HK-2 (cell line): ENCODE data around the gene ATOX1.
A peak's percentile ranks its signal among the peaks of the same experiment; 100 is the strongest.

Experiments
- DNase-seq: peaks from one replicate; pipeline ENCODE4 v3.0.0-alpha.2; 2018; ENCODE audit not compliant: unreplicated experiment

ATOX1 gene

DNA sequence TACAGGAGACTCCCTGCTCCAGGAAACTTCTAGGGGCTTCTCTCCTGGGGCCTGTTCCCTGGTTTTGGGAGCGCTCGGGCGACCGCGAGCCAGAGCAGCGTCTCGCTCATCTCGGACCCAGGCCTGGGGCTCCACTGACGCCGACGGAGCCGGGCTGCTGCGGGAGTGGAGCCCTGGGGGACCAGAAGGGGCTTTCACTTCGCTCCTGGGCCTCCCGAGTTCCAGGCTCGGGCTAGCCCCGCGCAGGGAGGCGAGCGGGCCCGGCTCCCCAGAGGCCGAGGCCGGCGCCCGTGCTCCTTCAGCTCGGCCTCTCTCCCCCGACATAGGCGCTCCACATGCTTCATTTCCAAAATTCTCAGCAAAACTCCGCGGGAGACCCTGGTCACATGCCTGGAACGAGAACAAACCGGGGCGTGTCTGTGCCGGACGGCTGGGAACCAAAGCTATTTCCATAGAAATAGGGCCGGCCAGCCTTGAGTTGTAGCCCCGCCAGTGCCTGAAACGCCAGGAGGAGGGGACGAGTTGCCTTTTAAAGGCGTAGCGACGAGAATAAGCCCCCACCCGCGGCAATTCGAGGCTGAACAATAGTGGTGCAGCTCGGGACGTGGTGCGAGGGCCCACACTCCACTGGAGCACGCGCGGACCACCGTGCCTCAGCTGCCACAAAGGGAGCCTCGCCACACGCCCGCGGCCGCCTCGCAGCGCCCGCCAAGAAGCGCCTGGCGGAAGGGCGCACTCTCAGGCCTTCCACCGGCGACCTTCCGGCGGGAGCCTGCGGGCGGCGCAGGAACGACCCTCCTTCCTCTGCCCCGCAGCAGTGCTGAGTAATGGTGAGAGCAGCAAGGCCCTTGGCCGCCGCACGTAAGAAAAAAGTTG, 12.2 kb upstream of the ATOX1 start:
- peak; percentile 66 for DNase-seq

DNA sequence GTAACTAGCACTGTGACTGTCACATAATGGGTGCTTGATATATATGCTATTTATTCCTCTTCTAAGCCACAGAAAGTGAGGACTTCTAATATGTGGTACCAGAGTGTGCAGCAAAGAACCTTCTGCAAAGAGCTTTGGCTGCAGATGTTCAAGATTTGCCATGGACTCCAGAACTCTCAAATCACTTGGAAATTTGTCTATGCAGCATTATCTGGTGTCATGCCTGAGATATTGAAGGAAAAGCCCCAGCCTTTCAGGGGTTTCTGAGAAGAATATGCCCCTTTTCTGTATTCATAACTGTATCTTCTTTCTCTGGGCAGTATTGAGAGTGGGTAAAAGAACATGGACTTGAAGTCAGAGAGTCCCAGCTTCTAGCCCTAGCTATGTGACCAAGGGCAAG, 8.5 kb upstream of the ATOX1 start:
- DNase-seq, result no peak

DNA sequence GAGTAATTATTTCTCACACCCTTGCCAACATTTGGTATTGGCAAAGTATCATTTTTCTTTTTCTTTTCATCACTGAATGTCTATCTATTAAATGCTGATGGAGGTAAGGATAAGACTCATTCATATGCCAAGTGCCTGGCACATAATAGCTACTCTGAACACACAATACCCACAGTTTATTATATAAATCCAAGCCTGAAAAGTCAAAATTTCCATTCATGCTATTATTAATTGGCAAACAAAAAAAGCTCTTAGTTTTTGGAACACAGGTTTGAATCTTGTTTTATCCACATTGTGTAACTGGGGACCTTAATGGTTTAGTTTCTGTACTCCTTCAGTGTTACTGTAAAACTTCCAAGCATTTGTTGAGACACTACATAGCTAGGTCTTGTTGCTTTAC, 6.4 kb upstream of the ATOX1 start:
- DNase-seq, result no peak

DNA sequence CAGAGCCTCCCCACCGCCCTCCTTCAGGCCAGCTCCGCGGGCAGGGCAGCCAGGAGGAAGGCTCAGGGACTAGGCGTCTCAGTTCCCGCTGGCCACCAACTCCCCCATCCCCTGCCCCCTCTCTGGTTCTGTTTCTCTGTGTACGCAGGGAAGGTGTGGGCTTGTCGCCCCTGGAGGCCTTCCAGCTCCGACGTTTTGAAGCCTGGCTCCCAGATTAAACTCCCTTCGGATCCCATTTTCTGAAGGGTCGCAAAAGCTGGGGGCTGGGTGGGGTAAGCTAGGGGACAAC, 346 bp downstream of the ATOX1 start:
- no peak for DNase-seq

DNA sequence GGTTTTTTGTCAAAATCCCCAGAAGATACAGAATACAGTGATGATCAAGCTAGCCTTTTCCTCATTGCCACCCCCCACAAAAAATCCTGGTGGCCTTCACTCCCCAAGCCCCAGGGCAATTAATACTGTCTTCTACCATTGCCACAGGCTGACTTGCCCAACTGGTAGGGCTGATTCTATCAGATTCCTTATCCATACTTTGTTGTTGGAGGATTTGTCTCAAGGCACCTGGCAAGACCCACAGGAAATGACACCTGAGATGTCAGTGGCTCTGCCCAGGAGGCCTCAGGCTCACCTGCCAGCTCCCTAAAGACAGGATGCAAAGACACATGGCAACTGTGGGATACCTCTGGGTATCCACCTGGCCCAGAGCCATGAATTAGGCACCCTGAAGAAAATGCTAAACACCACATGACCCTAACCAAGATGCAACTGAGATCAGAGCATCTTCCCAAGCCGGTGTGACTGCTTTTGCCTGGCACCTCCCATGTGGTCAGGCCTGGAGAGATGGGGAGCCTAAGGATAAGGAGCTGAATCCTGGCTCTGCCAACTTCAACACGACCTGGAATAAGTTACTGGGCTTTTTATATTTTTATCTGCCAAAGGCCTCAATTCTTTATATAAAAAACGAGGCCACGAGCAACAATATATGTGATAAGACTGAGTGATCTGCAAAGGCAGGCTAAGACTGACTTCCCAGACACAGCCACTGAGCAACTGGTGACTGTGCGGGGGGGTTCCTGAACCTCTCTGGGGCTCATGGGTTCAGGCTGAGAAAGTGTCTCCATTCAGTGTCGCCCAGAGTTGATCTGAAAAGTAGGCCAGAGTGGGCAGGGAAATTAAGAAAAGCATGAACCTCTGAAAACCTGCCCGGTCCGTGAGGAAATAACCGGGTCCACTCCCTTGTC, 944 bp downstream of the ATOX1 start:
- DNase-seq, result no peak

DNA sequence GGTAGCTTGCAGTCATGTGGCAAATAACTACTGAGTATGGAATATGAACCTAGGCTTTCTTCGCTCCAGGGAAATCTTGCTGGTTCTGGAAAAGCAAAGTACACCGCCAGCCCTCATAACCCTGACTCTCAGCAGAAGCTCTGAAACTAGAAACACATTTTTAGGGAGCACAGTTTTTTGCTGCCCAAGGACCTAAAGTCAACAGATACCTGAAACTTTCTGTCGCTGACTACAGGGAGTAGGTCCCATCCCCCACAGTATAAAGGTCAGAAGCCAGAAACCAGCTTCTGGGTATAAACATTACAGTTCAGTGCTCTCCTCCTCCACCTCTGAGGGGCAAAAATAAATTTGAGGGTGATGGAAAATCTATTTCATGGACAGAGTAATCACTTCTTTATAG, 3.0 kb downstream of the ATOX1 start:
- DNase-seq, result no peak

DNA sequence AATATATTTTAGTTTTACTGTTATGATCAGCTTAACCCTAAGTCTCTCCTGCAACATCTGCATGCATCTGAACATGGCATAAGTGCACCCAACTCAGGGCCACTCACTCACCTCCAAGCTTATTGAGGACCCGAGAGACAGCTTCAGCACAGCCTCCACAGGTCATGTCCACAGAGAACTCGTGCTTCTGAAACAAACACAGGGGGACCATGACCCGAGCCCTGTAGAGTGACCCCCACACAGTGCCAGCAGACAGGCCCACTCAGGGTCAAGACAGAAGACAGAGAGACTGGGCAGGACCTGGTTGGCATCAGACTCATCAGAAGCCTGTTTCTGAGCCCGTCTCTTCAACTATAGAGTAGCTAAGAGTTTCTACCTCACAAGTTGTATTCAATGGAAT, 6.8 kb downstream of the ATOX1 start:
- DNase-seq, result no peak

DNA sequence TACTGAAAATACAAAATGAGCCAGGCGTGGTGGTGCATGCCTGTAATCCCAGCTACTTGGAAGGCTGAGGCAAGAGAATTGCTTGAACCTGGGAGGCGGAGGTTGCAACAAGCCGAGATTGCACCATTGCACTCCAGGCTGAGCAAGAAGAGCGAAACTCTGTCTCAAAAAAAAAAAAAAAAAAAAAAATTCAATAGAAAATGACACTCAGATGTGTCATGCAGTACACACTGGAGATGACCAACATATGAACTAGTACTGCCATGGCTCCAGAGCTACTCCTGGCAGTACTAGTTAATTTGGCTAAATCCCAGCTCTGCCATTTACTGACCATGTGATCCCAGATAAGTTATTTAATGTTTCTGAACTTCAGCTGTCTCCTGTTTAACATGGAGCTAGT, 7.3 kb downstream of the ATOX1 start:
- DNase-seq, result no peak

DNA sequence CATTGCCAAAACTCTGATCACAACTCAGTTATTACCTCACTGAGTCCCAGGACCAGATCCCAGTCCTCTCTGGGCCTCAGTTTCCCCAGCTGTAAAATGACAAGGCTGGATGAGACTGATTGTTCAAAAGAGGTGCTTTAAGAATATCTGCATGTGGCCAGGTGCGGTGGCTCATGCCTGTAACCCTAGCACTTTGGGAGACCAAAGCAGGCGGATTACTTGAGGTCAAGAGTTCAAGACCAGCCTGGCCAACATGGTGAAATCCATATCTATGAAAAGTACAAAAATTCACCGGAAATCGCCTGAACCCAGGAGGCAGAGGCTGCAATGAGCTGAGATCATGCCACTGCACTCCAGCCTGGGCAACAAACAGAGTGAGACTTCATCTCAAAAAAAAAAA, 8.3 kb downstream of the ATOX1 start:
- no peak for DNase-seq

DNA sequence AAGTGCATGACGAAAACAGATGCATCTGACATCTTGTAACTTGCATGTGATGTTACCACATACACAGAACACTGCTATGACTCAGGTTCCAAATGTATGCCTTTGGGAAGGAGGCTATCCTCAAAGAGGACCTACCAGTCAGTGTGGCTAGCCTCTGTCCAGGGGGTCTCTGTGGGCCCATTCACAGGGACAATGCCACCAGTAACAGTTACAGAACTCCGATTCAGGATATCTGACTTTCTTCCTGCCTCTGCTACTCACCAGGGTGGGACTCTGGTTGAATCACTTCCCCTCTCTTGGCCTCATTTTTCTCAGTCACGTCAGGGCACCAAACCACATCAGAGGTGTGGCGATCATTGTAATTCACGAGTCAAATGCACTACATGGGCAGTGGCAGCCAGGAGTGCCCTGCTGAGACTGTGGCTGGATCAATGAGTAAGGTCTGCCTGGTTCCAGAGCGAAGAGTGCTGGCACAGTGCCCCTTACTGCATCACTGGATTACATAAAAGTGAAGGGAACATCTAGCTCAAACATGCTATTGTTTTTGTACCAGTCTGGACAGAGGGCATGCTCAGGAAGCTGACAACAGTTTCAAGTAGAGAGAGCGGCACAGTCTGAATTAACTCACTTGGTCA, 13.2 kb downstream of the ATOX1 start:
- peak; percentile 76 for DNase-seq

DNA sequence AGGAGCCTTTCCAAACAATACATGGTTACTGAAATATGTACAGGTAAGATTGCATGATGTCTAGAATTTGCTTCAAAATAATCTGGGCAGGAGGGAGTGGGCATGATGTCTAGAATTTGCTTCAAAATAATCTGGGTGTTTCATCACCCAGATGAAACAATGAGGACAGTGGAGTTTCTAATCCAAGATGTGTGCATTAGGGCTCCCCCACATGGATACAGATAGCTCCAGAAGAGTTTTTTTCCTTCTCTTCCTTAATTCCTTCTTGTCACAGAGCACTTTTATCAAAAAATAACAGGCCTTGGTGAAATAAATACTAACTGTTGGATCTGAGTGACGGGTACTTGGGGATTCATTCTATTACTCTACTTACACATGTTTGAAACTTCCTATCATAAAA, 14.9 kb downstream of the ATOX1 start:
- DNase-seq, result no peak

DNA sequence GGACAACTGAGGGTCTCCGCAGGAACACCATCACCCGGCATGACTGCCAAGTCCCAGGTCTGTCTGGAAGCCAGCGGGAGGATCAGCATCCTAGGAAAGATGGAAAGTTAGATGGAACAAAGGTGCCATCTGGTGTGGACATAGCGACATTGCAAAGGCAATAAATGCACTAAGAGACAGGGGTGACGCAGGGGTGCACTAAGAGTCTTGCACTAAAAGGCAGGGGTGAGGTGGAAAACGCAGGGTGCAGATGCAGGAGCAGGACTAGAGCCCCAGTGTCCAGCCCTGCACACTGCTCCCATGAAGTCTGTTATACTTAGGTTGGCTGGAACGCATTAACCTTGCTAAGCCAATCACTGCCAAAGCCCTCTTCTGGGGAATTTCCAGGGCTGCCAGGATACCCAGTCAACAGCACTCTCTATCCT, 15.5 kb downstream of the ATOX1 start:
- DNase-seq, result peak; percentile 35

DNA sequence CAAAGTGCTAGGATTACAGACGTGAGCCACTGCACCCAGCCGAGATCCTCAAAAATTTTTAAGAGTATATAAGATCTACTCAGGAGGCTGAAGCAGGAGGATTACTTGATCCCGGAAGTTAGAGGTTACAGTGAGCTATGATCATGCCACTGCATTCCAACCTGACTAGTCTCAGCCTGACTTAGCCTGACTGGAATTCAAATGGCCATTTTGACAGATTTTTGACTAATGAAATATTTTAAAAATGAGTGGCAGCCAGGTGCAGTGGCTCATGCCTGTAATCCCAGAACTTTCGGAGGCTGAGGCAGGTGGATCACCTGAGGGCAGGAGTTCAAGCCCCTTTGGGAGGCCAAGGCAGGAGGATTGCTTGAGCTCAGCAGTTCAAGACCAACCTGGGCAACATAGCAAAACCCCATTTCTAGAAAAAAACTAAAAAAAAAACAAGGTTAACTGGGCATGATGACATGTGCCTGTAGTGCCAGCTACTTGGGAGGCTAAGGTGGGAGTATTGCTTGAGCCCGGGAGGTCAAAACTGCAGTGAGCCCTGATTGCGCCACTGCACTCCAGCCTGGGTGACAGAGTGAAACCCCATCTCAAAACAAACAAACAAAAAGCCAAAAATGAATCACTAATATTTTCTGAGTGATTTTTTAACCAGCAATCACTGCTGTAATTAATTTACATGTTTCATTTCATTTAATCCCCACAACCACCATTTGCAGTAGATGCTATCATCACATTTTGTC, 16.6 kb downstream of the ATOX1 start:
- DNase-seq, result peak; percentile 56

DNA sequence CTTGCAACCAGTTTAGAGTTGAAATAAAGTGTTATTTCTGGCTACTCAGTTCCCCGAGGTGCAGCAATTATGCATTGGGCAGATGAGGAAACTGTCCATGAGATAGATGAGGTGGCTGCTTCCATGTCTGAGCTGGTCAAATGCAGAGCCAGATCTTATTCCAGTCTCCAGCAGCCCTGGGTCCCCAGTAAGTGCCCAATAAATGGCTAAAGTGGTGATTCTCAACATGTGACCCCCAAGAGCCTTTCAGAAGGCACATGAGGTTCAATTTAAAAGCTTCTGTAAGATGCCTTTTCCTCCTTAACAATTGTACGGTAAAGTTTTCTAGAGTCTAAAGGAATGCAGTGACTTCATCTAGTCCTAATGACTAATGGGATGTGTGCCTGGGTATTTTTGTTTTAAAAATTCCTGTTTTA, 17.5 kb downstream of the ATOX1 start:
- peak; percentile 54 for DNase-seq

DNA sequence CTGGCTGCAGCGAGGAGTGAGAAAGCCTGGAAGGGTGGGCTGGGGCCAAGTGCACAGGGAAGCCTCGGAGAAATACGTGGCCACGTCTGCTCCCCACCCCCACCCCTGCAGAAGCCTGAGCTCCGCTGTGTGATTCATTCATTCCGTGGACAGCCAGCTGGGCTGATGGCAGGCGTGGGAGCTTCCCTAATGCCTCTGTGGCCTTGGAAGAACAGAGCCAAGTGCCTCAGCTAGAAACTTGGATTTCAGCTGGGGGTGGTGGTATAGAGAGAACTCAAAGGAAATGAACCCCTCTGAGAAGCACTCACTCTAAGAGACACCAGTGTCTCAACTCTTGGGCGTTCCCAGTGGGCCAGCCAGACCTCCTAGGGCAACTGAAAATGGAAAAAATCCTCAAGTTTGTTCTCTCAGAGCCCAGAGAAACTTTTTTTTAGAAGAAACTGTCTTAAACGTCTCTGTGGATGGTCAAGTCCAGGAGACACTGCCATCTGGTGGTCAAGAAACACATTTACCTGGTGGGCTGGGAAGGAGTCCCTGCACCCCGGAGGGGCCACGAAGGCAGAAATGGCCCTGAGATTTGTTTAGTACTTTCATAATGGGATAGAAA, 18.0 kb downstream of the ATOX1 start:
- peak; percentile 74 for DNase-seq

DNA sequence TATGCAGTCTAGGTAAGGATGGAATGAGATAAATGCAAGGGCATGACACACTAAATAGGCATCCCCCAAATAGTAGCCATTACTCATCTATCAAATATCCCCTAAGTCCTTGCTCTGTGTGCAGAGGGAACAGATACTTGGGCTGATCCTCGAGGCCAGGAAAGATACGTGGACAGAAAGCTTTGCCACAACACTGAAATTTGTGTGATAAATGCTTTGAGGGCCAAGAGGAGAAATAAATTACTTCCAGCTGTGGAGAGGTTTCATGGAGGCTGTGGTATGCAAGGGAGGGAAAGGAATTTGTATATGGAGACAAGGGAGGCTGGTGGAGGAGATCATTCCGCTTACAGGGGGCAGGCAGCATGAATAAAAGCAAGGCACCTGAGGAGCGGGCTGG, 18.5 kb downstream of the ATOX1 start:
- DNase-seq, result no peak

DNA sequence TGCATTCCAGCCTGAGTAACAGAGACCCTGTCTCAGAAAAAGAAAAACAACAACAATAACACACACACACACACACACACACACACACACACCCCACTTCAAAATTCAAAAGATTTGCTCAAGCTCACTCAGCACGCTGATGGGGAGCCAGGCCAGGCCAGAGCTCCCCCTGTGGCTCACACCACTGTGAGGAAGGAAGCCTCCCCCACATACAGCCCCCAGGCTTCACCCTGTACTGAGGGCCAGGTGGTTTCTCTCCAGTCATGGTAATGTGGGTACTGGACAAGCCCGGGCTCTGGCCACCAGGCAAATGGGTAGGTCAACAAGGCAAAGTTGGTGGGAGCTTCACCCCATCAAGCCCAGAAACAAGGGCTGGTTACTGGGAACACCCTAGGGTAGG, 19.0 kb downstream of the ATOX1 start:
- DNase-seq, result no peak

DNA sequence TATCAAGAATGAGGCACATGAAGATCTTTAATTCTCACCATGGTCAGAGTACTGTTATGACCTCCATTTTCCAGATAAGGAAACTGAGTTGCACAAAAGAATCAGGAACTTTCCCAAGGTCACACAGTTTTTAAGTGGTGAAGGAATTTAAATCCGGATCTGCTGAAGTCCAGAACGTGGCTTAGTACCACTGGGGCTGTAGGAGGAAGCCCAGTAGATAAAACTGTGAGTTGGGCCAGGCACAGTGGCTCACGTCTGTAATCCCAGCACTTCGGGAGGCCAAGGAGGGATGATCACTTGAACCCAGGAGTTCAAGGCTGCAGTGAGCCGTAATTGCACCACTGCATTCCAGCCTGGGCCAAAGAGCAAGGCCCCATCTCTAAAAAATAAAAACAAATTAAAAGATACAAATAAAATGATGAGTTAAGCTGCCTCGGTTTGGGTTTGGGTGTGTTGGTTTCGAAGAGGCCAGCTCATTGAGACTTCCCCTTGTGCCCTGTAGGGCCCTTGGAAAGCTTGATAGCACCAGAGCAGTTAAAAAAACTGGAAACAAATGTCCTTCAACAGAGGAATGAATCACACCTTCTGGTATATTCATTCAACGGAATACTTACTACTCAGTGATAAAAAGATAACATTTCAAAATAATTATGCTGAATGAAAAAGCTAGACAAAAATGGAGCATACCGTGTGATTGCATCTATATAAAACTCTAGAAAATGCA, 20.1 kb downstream of the ATOX1 start:
- no peak for DNase-seq

DNA sequence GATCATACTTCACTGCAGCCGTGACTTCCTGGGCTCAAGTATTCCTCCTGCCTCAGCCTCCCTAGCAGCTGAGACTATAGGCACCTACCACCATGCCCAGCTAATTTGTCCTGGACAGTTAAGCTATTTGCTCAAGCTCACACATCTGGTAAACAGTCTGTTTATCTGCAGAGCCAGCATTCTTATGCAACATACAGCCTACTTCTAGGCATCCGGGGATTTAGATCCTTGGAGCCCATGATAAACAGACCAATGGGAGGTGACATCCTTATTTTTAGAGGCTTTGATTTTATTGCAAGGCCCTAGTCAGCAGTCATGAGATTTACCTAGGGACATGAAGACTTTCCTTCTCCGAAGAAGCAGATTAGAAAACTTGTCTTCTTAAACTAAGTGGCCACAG, 21.0 kb downstream of the ATOX1 start:
- no peak for DNase-seq

DNA sequence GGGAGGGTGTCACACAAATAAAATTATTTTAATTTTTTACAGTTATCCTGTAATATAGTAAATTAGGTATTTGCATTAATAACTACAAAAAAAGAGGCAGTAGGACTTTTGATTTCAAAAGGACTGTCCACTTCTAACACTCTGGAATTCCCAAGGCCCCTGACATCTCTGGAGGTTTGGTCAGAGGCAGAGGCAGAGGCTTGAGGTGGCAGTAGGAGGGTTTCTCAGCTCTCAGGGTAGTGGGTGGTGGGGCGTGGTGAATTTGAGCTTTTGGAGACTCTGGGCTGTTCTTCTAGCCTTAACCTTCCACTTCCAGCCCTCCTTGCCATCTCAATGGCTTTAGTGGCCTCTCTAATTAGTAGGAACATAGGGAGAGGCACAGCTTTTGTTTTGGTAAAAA, 22.8 kb downstream of the ATOX1 start:
- no peak for DNase-seq

DNA sequence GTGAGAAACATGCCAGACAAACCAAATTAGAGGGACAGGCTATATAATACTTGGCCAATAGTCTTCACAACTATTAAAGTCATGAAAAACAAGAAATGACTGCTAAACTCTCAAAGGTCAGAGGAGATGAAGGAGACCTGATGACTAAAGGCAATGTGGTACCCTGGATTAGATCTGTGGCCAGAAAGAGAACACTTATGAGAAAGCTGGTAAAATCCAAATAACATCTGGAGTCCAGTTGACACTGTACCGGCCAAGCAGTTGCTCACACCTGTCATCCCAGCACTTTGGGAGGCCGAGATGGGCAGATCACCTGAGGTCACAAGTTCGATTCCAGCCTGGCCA, 24.4 kb downstream of the ATOX1 start:
- DNase-seq, result no peak
